Measurements from ENCODE around the gene HOXB5.
A peak's percentile ranks its signal among the peaks of the same experiment; 100 is the strongest.

HOXB5 gene

GRCh38 chr17:48598736-48599135 lies 5.2 kb upstream of the HOXB5 start:
- no peak for DNase-seq (ENCODE audit: low read depth)
- TF ChIP-seq CTCF (IDR thresholded peaks at IDR 0.05; ENCODE audit: control insufficient read depth, extremely low read depth, insufficient read depth), result no peak
- H3K4me3 ChIP-seq (ENCODE audit: low read depth, low read length), result no peak overlapping the region

GRCh38 chr17:48597778-48598631 lies 4.4 kb upstream of the HOXB5 start:
- TF ChIP-seq CTCF (IDR thresholded peaks at IDR 0.05; ENCODE audit: control insufficient read depth, extremely low read depth, insufficient read depth), result no peak
- DNase-seq (ENCODE audit: low read depth), result no peak
- H3K4me3 ChIP-seq (ENCODE audit: low read depth, low read length), result peak overlapping the region; percentile 57

- H3K4me3 ChIP-seq (ENCODE audit: low read depth, low read length), result peak overlapping the region; percentile 57
- no peak for DNase-seq (ENCODE audit: low read depth)
- no peak for TF ChIP-seq CTCF (IDR thresholded peaks at IDR 0.05; ENCODE audit: control insufficient read depth, extremely low read depth, insufficient read depth)
Observed at GRCh38 chr17:48597528-48597777, 3.9 kb upstream of the HOXB5 start.

GRCh38 chr17:48596735-48597527 lies 3.4 kb upstream of the HOXB5 start:
- no peak for TF ChIP-seq CTCF (IDR thresholded peaks at IDR 0.05; ENCODE audit: control insufficient read depth, extremely low read depth, insufficient read depth)
- peak overlapping the region; percentile 57 for H3K4me3 ChIP-seq (ENCODE audit: low read depth, low read length)
- DNase-seq (ENCODE audit: low read depth), result no peak

- H3K4me3 ChIP-seq (ENCODE audit: low read depth, low read length), result no peak overlapping the region
- no peak for DNase-seq (ENCODE audit: low read depth)
- no peak for TF ChIP-seq CTCF (IDR thresholded peaks at IDR 0.05; ENCODE audit: control insufficient read depth, extremely low read depth, insufficient read depth)
Observed at GRCh38 chr17:48596000-48596734, 2.6 kb upstream of the HOXB5 start.

- DNase-seq (ENCODE audit: low read depth), result no peak
- no peak for TF ChIP-seq CTCF (IDR thresholded peaks at IDR 0.05; ENCODE audit: control insufficient read depth, extremely low read depth, insufficient read depth)
- H3K4me3 ChIP-seq (ENCODE audit: low read depth, low read length), result no peak overlapping the region
Observed at GRCh38 chr17:48595278-48595999, 1.9 kb upstream of the HOXB5 start.

Data from LNCaP clone FGC (cell line).